MG63 (cell line): ENCODE results near the gene RBFOX2. TPM values are rescaled to one million over a fixed set of nuclear protein-coding genes. Genes with fewer than 3 reads are reported as not detected.
"Not testable (repeated sequence)": the region's sequence is repeated elsewhere in the genome, so short reads cannot be mapped to it uniquely, and the experiment has no call there.

Experiments
- DNase-seq: peaks from one replicate; pipeline ENCODE4 v3.0.0-alpha.2; 2020
- H3K27me3 ChIP-seq: fragments of 250-450 bp; sonication (Bioruptor Pico); 2 replicates; pipeline ENCODE4 v1.5.1; 2020; ENCODE audit warnings: mild to moderate bottlenecking, moderate library complexity
- H3K36me3 ChIP-seq: fragments of 250-450 bp; sonication (Bioruptor Pico); 2 replicates; pipeline ENCODE4 v1.5.1; 2020; ENCODE audit warnings: mild to moderate bottlenecking, moderate library complexity
- H3K4me3 ChIP-seq: fragments of 250-450 bp; sonication (Bioruptor Pico); 2 replicates; pipeline ENCODE4 v1.5.1; 2020; ENCODE audit warnings: mild to moderate bottlenecking, moderate library complexity
- H3K9me3 ChIP-seq: fragments of 250-450 bp; sonication (Bioruptor Pico); 2 replicates; pipeline ENCODE4 v1.5.1; 2020; ENCODE audit warnings: mild to moderate bottlenecking, moderate library complexity
- total RNA-seq: library from RNA; depleted of rRNA; stranded (reverse); fragments of >200 nt; shearing (Covaris generic); gene quantifications from 2 replicates; pipeline ENCODE4 v1.2.3, GENCODE V29; 2014; ENCODE audit warnings: low replicate concordance; rRNA removed

The RBFOX2 gene, protein sequence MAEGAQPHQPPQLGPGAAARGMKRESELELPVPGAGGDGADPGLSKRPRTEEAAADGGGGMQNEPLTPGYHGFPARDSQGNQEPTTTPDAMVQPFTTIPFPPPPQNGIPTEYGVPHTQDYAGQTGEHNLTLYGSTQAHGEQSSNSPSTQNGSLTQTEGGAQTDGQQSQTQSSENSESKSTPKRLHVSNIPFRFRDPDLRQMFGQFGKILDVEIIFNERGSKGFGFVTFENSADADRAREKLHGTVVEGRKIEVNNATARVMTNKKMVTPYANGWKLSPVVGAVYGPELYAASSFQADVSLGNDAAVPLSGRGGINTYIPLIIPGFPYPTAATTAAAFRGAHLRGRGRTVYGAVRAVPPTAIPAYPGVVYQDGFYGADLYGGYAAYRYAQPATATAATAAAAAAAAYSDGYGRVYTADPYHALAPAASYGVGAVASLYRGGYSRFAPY
- 64.2 and 65.6 TPM in 2 replicates for total RNA-seq

DNA sequence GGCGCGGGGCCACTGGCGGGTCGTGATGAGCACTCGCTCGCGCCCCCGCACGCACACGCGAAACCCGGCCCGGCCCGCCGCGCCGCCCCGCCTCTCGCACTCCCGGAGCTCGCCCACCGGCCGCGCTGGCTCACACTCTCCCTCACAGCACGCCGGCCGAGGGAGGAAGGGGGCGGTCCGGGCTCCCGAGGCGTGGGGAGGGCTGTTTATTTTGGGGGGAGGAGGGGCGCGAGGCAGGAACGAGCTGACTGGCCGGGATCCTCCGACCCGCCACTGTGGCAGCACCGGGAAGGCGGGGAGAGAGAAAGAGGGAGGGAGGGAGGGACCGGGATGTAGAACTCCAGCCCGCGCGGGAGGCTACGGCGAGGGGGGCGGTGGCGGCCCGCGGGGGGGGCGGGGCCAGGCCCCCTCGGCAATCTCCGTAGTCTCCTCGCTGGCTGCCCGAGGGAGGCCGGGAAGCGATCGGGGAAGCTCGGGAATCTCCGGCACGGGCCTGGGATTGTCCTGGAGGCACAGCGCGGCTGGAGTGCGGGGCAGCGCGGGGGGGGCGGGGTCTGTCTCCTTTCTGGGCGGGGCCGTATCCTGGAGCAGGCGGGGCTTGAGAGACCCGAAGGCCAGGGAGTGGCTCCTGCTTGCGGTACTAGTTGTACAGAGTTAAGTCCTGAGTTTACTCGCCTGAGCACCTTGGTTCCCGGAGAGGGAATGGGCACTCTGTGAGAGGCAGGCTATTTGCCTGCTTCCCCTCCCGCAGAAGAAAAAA lies at the start of gene RBFOX2:
TSS of gene RBFOX2 (minus strand) at position 179 of the 760 bp plus-strand sequence. CDS start 399 bp downstream, outside the sequence.
- Histone ChIP-seq H3K27me3 (no peaks in the 10 kb centered on the region), H3K9me3 (no peaks in the 10 kb centered on the region), H3K36me3 (peaks cover 19% of the 10 kb centered on the region), H3K4me3 (peak within 1 kb of the TSS; percentile 68)
- DNase-seq, result peak; percentile 97

DNA sequence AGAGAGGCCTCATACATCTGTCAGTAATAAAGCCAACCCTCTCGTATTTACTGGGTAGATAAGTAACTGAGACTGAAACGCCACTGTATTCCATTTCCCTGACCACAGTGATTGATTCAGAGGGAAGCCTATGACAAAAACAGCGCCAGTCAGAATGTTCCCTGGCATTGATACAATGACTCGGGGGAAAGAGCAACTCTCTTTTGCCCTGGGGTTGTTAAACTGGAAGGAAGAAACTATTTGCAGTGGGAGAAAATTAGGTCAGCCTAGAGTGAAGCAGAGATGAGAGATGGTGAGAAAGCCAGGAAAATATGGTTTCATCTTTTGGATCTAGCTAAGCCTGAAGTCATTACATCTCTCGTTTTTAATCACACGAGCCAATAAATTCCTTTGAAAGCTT lies 48.6 kb upstream of the RBFOX2 start:
- no peaks in the 10 kb centered on the region for H3K36me3 ChIP-seq
- no peaks in the 10 kb centered on the region for H3K27me3 ChIP-seq
- H3K4me3 ChIP-seq, result no peak overlapping the region
- no peaks in the 10 kb centered on the region for H3K9me3 ChIP-seq
- DNase-seq, result peak; percentile 40

DNA sequence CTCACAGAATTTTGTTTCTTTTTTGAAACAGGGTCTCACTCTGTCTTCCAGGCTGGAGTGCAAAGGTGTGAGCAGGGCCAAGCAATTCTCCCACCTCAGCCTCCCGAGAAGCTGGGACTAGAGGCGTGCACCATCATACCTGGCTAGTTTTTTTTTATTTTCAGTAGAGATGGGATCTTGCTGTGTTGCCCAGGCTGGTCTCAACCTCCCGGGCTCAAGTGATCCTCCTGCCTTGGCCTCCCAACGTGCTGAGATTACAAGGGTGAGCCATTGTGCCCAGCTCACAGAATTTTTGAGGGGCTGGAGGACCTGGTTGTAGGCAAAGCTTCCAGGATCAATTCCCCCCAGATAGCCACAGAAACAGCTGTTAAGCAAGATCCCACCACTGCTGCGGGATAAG lies 47.1 kb upstream of the RBFOX2 start:
- H3K4me3 ChIP-seq, result no peak overlapping the region
- H3K27me3 ChIP-seq, result no peaks in the 10 kb centered on the region
- no peak for DNase-seq
- no peaks in the 10 kb centered on the region for H3K36me3 ChIP-seq
- H3K9me3 ChIP-seq, result no peaks in the 10 kb centered on the region

DNA sequence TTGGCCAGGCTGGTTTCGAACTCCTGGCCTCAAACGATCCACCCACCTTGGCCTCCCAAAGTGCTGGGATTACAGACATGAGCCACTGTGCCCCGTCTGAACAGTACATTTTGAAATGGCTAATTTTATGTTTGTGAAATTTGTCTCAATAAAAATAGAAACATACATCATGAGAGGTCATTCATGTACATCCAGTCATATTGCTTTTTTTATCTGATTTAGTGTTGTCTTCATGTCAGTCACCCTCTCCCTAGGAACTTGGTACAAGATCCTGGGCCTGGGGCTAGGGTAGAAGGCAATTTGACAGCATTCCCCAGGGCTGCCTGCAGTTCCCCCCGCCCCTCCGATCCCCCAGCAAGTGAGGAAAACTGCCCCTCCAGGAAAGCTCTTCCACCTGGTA lies 46.6 kb upstream of the RBFOX2 start:
- DNase-seq, result no peak
- Histone ChIP-seq H3K4me3 (no peak overlapping the region), H3K9me3 (no peaks in the 10 kb centered on the region), H3K36me3 (no peaks in the 10 kb centered on the region), H3K27me3 (no peaks in the 10 kb centered on the region)

DNA sequence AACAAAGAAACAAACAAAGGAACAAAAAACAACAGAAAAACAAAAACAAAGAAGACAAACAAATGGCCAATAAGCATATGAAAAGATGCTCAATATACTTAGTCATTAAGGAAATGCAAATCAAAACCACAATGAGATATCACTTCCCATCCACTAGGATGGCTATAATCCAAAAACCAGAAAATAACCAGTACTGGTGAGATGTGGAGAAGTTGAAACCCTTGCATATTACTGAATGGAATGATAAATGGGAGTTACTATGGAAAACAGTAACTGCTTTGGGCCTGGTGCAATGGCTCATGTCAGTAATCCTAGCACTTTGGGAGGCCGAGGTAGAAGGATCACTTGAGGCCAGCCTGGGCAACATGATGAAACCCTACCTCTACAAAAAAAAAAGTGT lies 44.9 kb upstream of the RBFOX2 start:
- Histone ChIP-seq H3K4me3 (no peak overlapping the region), H3K36me3 (no peaks in the 10 kb centered on the region)
- no peak for DNase-seq

DNA sequence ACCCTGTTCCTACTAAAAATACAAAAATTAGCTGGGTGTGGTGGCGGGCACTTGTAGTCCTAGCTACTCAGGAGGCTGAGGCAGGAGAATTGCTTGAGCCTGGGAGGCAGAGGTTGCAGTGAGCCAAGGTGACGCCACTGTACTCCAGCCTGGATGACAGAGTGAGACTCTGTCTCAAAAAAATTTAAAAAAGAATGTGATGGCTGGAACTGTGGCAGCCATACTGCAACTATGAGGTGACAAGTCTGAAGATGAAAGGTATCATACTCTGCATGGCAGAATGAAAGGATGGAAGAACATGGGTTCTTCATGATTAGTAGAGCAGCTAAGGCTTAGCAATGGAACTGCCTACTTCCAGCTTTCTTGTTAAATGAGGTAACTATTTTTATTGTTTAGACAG lies 42.0 kb upstream of the RBFOX2 start:
- not testable (repeated sequence) for DNase-seq, H3K27me3 ChIP-seq, H3K4me3 ChIP-seq, H3K36me3 ChIP-seq, H3K9me3 ChIP-seq

More for the DNA sequence above, 44.9 kb upstream of the RBFOX2 start:
- Histone ChIP-seq H3K27me3 (no peaks in the 10 kb centered on the region), H3K9me3 (no peaks in the 10 kb centered on the region)

DNA sequence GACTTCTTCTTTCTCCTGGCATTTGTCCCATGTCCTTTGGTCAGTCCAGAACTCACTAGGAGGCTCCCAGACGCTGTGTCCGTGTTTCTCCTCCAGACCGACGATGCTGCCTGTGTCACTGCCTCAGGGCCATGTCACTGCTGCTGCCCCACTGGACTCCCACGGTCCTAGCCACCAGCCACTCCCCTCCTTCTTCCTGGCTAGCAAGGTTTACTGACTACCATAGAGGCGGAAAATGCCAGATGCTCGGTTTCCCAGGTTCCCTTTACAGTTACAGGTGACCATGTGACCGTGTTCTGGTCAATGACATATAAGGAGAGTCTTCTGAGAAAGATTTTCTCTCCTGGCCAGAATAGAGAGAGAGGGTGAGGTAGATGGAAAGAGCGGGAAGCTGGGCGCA lies 40.7 kb upstream of the RBFOX2 start:
- H3K4me3 ChIP-seq, result no peak overlapping the region
- H3K36me3 ChIP-seq, result no peaks in the 10 kb centered on the region
- DNase-seq, result no peak
- no peaks in the 10 kb centered on the region for H3K9me3 ChIP-seq
- no peaks in the 10 kb centered on the region for H3K27me3 ChIP-seq

DNA sequence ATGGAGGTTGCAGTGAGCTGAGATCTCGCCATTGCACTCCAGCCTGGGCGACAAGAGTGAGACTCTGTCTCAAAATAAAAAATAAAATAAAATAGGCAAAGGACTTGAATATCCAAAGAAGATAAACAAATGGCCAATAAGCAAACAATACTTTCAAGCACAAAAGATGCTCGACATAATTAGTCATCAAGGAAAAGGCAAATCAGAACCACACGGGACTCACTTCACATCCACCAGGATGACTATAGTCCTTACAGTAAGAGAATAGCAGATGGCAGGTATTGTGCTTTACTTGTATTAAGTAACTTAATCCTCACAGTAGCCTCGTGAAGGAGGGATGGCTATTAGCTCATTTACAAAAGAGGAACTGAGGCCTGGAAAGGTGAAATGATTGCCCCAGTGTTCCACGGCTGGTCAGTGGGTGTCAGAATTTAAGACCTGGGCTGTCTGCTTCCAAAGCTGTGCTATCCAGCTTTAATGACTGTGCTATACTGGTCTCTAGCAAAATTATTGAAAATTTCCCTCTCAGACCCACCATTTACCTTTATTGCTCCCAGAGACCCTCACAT lies 40.2 kb upstream of the RBFOX2 start:
- DNase-seq, result no peak
- Histone ChIP-seq H3K36me3 (no peaks in the 10 kb centered on the region), H3K9me3 (no peaks in the 10 kb centered on the region)

DNA sequence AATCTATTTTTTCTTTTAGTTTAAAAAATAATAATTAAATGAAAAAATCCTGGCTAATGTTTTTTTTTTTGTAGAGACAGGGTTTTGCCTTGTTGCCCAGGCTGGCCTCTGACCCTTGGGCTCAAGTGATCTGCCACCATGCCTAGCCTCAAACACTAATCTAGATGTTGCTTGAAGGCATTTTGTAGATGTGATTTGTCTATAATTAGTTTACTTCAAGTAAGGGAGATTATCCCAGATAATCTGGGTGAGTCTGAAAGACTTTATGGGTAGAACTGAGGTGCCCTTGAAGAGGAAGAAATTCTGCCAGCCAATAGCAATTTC lies 38.6 kb upstream of the RBFOX2 start:
- H3K27me3 ChIP-seq, result no peaks in the 10 kb centered on the region
- H3K9me3 ChIP-seq, result no peaks in the 10 kb centered on the region
- no peak for DNase-seq
- no peak overlapping the region for H3K4me3 ChIP-seq
- no peaks in the 10 kb centered on the region for H3K36me3 ChIP-seq

More for the DNA sequence above, 40.2 kb upstream of the RBFOX2 start:
- Histone ChIP-seq H3K27me3 (no peaks in the 10 kb centered on the region), H3K4me3 (no peak overlapping the region)

DNA sequence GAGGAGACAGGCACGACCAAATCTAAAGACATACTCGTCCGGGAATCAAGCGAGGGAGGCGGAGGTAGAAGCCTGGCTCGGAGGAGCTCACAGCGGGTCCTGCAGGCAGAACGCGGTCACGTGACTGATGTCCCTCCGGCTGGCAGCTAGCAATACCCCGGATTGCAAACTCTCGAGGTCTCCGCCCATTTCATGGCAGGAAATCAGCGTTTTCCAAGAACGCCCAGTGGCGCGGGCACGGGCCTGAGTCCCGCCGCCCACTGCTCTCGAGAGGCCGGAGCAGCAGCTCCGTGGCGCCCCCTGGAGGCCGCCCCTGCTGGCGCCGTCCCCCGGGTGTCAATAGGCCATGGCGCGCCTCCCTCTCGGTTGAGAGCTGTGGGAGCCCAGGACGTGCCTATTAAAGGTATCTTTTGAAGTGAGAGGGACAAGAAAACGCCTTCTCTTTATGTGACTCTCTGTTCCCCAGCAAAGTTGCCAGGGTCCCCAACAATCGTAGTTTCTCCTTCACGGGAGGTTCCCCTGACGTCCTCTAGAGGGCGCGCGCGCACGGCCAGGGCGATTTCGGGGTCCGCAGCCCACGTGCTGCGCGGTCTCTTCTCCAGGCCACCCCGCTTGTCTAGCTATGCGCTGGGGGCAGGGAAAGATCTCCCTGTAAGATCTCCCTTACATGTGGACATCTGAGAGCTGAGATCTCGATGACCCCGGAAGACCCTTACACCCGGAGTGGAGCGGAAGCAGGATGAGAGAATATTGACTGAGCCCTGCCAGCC lies 37.3 kb upstream of the RBFOX2 start:
- Histone ChIP-seq H3K27me3 (no peaks in the 10 kb centered on the region), H3K4me3 (peak overlapping the region; percentile 47), H3K36me3 (no peaks in the 10 kb centered on the region), H3K9me3 (no peaks in the 10 kb centered on the region)
- DNase-seq, result peak; percentile 97

DNA sequence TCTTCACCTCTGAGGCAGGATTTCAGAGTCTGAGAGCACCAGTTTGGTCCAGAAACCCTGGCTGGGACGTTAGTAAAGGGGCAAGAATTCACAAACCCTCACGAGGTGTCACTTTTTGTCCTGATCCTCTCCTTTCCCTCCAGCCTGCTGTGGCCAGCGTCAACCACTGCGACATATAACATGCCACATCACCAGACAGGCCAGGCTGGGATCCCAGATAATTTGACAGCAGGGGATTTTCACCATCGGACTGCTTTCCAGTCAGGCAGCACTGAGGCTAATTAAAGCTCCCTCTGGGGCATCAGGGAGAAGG lies 36.8 kb upstream of the RBFOX2 start:
- Histone ChIP-seq H3K36me3 (no peaks in the 10 kb centered on the region), H3K9me3 (no peaks in the 10 kb centered on the region), H3K4me3 (peak overlapping the region; percentile 47), H3K27me3 (no peaks in the 10 kb centered on the region)
- no peak for DNase-seq

DNA sequence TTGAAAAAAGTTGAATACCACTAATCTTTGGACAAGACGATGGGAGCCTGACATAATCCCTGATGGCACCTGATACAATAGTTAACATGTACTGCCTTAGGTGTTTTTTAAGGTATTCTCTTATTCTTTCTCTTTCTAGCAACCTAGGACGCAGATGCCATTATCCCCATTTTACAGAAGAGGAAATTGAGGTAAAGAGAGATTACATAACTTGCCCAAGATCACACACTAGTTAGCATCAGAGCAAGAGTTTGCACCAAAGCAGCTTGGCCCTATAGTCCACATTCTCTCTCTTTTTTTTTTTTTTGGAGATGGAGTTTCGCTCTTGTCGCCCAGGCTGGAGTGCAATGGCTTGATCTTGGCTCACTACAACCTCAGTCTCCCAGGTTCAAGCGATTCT lies 35.7 kb upstream of the RBFOX2 start:
- Histone ChIP-seq H3K9me3 (no peaks in the 10 kb centered on the region), H3K4me3 (no peak overlapping the region), H3K27me3 (no peaks in the 10 kb centered on the region), H3K36me3 (no peaks in the 10 kb centered on the region)
- DNase-seq, result no peak

DNA sequence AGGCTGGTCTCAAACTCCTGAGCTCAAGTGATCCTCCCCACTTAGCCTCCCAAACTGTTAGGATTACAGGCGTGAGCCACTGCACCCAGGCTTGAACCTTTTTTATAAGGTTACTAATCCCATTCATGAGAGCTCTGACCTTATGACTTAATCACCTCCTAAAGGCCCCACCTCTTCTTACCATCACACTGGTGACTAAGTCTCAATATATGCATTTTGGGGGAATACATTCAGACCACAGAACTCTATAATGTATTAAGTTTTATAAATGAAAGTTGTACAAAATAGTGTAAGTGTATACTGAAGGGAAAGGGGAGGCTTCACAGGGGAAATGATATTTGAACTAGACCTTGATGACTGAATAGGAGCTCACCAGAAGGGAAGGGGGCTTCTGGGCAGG lies 28.4 kb upstream of the RBFOX2 start:
- H3K4me3 ChIP-seq, result no peak overlapping the region
- no peak for DNase-seq
- H3K27me3 ChIP-seq, result no peaks in the 10 kb centered on the region
- no peaks in the 10 kb centered on the region for H3K9me3 ChIP-seq
- no peaks in the 10 kb centered on the region for H3K36me3 ChIP-seq

DNA sequence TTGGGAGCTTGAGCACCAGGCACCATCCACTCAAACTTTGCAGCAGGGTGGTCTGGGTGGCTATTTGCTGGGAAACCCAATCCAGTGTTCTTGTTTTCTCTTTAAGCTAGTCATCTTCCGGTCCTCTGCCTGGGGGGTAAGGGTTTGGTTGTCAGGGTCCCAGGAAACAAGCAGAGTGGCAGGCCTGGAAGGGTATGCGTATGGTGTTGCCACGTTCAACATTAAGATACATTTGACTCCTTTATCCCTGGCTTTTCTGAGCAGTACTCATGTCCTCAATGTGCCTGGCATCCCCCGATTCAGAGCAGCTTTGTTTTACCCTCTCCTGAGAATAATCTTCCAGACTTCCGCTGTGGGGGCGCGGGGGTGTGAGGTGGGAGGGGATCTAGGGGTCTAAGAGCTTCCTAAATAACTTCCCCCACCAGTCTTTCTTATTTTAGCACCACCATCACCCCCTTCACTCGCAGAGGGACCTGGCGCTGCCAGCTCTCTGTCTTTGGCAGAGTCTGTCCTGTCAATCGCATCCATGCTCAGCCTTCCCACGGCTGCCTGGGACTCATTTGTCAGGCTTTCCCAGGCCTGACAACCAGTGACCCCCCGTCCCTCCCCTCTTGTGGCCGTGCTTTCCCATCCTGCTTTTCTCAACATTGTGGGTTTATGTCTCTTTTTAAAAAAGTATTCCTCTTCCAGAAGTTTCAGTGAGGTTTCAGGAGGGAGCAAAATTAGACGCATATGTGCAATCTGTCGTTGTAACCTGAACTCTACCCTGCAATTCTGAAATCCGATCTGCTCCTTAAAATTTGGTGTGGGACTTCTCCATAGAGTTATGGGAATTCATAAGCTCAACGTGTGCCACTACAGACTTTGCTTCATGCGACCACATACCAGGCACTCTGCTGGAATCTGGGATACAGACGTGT lies 27.0 kb upstream of the RBFOX2 start:
- no peak overlapping the region for H3K4me3 ChIP-seq
- no peaks in the 10 kb centered on the region for H3K27me3 ChIP-seq
- no peak for DNase-seq
- no peaks in the 10 kb centered on the region for H3K9me3 ChIP-seq
- no peaks in the 10 kb centered on the region for H3K36me3 ChIP-seq

DNA sequence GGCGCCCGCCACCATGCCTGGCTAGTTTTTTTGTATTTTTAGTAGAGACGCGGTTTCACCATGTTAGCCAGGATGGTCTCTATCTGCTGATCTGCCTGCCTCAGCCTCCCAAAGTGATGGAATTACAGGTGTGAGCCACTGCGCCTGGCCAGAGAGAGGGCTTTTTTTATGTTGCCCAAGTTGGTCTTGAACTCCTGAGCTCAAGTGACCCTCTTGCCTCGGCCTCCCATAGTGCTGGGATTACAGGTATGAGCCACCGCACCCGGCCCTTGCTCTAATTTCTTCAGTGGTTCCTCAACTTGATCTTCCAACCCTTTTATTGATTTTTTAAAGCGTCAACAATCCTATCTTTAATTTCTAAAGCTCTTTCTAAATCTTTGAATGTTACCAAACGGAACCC lies 25.8 kb upstream of the RBFOX2 start:
- DNase-seq, H3K9me3 ChIP-seq, H3K27me3 ChIP-seq, H3K36me3 ChIP-seq, H3K4me3 ChIP-seq: not testable (repeated sequence)
